Activated CD4-positive, CD25-positive, alpha-beta regulatory T cell treated with anti-CD3 and anti-CD28 coated beads, Interleukin-2, amount 50 U/mL, for 16 hours (primary cell): ENCODE measurements around the gene NECTIN1.

Experiments
- DNase-seq: peaks from one replicate; pipeline ENCODE4 v3.0.0-alpha.2; 2020; ENCODE audit warnings: low read depth, low spot score

Gene NECTIN1

GRCh38 chr11:119713359-119714040, 15.5 kb downstream of the NECTIN1 start:
- no peak for DNase-seq

GRCh38 chr11:119712459-119713358, 16.3 kb downstream of the NECTIN1 start:
- DNase-seq: no peak

GRCh38 chr11:119712006-119712405, 17.0 kb downstream of the NECTIN1 start:
- DNase-seq: no peak

GRCh38 chr11:119711476-119711875, 17.5 kb downstream of the NECTIN1 start:
- DNase-seq: no peak

GRCh38 chr11:119710417-119710816, 18.6 kb downstream of the NECTIN1 start:
- no peak for DNase-seq

- DNase-seq: no peak
These were observed 19.2 kb downstream of the NECTIN1 start for GRCh38 chr11:119709638-119710346.

GRCh38 chr11:119709171-119709570, 19.8 kb downstream of the NECTIN1 start:
- DNase-seq: no peak

GRCh38 chr11:119708384-119708783, 20.6 kb downstream of the NECTIN1 start:
- DNase-seq: no peak

GRCh38 chr11:119706887-119707286, 22.1 kb downstream of the NECTIN1 start:
- DNase-seq: no peak

- DNase-seq: no peak
These were observed 23.0 kb downstream of the NECTIN1 start for GRCh38 chr11:119706029-119706428.

- DNase-seq: no peak
These were observed 23.6 kb downstream of the NECTIN1 start for GRCh38 chr11:119705362-119705761.

- DNase-seq: no peak
These were observed 24.2 kb downstream of the NECTIN1 start for GRCh38 chr11:119704849-119705248.

- DNase-seq: no peak
These were observed 27.1 kb downstream of the NECTIN1 start for GRCh38 chr11:119701591-119702549.

- no peak for DNase-seq
These were observed 28.3 kb downstream of the NECTIN1 start for GRCh38 chr11:119700536-119701346.

- DNase-seq: no peak
These were observed 29.0 kb downstream of the NECTIN1 start for GRCh38 chr11:119700030-119700429.

GRCh38 chr11:119699227-119699626, 29.8 kb downstream of the NECTIN1 start:
- no peak for DNase-seq

- DNase-seq: no peak
These were observed 31.1 kb downstream of the NECTIN1 start for GRCh38 chr11:119697882-119698281.

GRCh38 chr11:119697445-119697844, 31.6 kb downstream of the NECTIN1 start:
- DNase-seq: no peak

GRCh38 chr11:119696378-119697222, 32.4 kb downstream of the NECTIN1 start:
- no peak for DNase-seq
